ENCODE results near the gene GTF2H3. TPM values are rescaled to one million over a fixed set of nuclear protein-coding genes. Genes with fewer than 3 reads are reported as not detected.

The GTF2H3 gene
- total and polyA plus RNA-seq, 10 of the 15 experiments (the other 5 are each of a cell fraction or from before 2014, with no cell fraction given) = 20.6 to 62.9 (median 34.7) TPM

GRCh38 chr12:123686636-123687190, 53.1 kb downstream of the GTF2H3 start:
- H3K9ac ChIP-seq (ENCODE audit: control insufficient read depth, insufficient read depth, low read length) = no peak overlapping the region
- DNase-seq (ENCODE audit: low read depth, low spot score) (no peak), ATAC-seq (no peak), FAIRE-seq (no peak)
- no peak overlapping the region for H3K27ac ChIP-seq (ENCODE audit: control insufficient read depth, insufficient read depth)
- intact Hi-C loops (cut with micrococcal nuclease; ENCODE audit: unreplicated experiment) = no loop called here
- no peak for TF ChIP-seq HCFC1 (IDR thresholded peaks at IDR 0.05; ENCODE audit: low read length)
- TF ChIP-seq BCL11A (IDR thresholded peaks at IDR 0.05; ENCODE audit: low read depth, low read length) = no peak
- TF ChIP-seq YY1 (IDR thresholded peaks at IDR 0.05; ENCODE audit: low read depth, low read length) = no peak
- TF ChIP-seq ETV6 (conservative IDR thresholded peaks at IDR 0.05 in 1 of 2, IDR thresholded peaks at IDR 0.05 in 1 of 2; ENCODE audit: borderline replicate concordance in 1 of 2, low read depth in 1 of 2) = no peak
- no peak for TF ChIP-seq ASH2L (IDR thresholded peaks at IDR 0.05; ENCODE audit: borderline replicate concordance, low read depth)
- no peak for TF ChIP-seq ZNF217 (IDR thresholded peaks at IDR 0.05)
- TF ChIP-seq SPI1 (IDR thresholded peaks at IDR 0.05; ENCODE audit: borderline replicate concordance, insufficient read depth, low read depth, low read length) = no peak
- TF ChIP-seq CHD4 (IDR thresholded peaks at IDR 0.05) = no peak
- no peak for TF ChIP-seq PAX5 (IDR thresholded peaks at IDR 0.05; ENCODE audit: borderline replicate concordance, low read depth, low read length)
- TF ChIP-seq RFX5 (IDR thresholded peaks at IDR 0.05; ENCODE audit: low read depth, low read length) = no peak
- TF ChIP-seq CBFB (IDR thresholded peaks at IDR 0.05; ENCODE audit: low read depth) = no peak
- no peak for TF ChIP-seq GATAD2B (conservative IDR thresholded peaks at IDR 0.05; ENCODE audit: low read depth)
- no peaks in the 10 kb centered on the region for H3K27me3 ChIP-seq (replicated peaks in 1 of 2; ENCODE audit: control insufficient read depth in 2 of 2, insufficient read depth in 2 of 2, low read length in 1 of 2)
- CTCF ChIA-PET = no interaction called here
- in situ Hi-C loops (cut with MboI) = no loop called here
- H3K79me2 ChIP-seq (ENCODE audit: control insufficient read depth, insufficient read depth, low read length) = no peaks in the 10 kb centered on the region
- H3K4me2 ChIP-seq (ENCODE audit: control insufficient read depth, insufficient read depth) = no peak overlapping the region
- SMC1A ChIA-PET (ENCODE audit: uncharacterized antibody, unreplicated experiment) = interaction anchor here (0.7 to 1.0 kb wide), 2 partner anchors 8 to 28 kb away, joined by 3 read pairs; no protein-coding TSS in a partner anchor
- RAD21 ChIA-PET (ENCODE audit: unreplicated experiment) = no interaction called here
- POLR2A ChIA-PET = interaction anchor here (0.6 kb wide), 1 partner anchor 25 kb away, joined by 4 read pairs; no protein-coding TSS in a partner anchor
- no TSS peak for BruUV-seq (replicated peaks)
- H4K20me1 ChIP-seq (ENCODE audit: control insufficient read depth, insufficient read depth) = no peaks in the 10 kb centered on the region
- H3K4me1 ChIP-seq (ENCODE audit: control insufficient read depth, insufficient read depth, low read length) = peaks cover 14% of the 10 kb centered on the region
- WGBS (ENCODE audit: insufficient coverage, insufficient replicate concordance, low lambda C conversion rate, missing lambda C conversion rate) = 98% methylated on average over 18 of the region's 18 CpGs
- no peak overlapping the region for H2AFZ ChIP-seq (ENCODE audit: control insufficient read depth, low read depth, low read length)
- H3K36me3 ChIP-seq (ENCODE audit: control insufficient read depth in 2 of 2, insufficient read depth in 2 of 2, low read length in 1 of 2) = no peaks in the 10 kb centered on the region
- H3K9me3 ChIP-seq (replicated peaks; ENCODE audit: control insufficient read depth, insufficient read depth, low read length) = no peaks in the 10 kb centered on the region
- H3K4me3 ChIP-seq = no peak overlapping the region
